ENCODE data around the gene CDKAL1.

- TF ChIP-seq POLR2AphosphoS5 (IDR thresholded peaks at IDR 0.05) (no peak), POLR2A (IDR thresholded peaks at IDR 0.05; ENCODE audit: low read depth) (no peak)
- TF ChIP-seq, protein P1, sequence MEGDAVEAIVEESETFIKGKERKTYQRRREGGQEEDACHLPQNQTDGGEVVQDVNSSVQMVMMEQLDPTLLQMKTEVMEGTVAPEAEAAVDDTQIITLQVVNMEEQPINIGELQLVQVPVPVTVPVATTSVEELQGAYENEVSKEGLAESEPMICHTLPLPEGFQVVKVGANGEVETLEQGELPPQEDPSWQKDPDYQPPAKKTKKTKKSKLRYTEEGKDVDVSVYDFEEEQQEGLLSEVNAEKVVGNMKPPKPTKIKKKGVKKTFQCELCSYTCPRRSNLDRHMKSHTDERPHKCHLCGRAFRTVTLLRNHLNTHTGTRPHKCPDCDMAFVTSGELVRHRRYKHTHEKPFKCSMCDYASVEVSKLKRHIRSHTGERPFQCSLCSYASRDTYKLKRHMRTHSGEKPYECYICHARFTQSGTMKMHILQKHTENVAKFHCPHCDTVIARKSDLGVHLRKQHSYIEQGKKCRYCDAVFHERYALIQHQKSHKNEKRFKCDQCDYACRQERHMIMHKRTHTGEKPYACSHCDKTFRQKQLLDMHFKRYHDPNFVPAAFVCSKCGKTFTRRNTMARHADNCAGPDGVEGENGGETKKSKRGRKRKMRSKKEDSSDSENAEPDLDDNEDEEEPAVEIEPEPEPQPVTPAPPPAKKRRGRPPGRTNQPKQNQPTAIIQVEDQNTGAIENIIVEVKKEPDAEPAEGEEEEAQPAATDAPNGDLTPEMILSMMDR (IDR thresholded peaks at IDR 0.05): no peak
These were observed 256.8 kb downstream of the CDKAL1 start for GRCh38 chr6:20791074-20791473.

Measured in esophagus muscularis mucosa (tissue), 3 donors.